Panc1 (cell line): ENCODE measurements around the gene GBX1. TPM values are rescaled to one million over a fixed set of nuclear protein-coding genes. Genes with fewer than 3 reads are reported as not detected.

Source experiments
- ATAC-seq: fragments of 200-7000 bp; cut with Tn5 transposase; 2 replicates; pipeline ENCODE4 v1.9.1; 2020; ENCODE audit warnings: mild to moderate bottlenecking, moderate library complexity
- BruUV-seq: library from RNA; stranded (reverse); fragments of 400-500 nt; replicated peaks from 2 replicates; lab custom pipeline; 2021; lab: Mats Ljungman, UMichigan
- CTCF ChIA-PET: fragments of 300-600 bp; sonication (Branson Sonifier 250); formaldehyde crosslinking; loops from one replicate; lab custom pipeline; 2022; ENCODE audit warnings: antibody characterized with exemption; lab: Charles Lee
- POLR2A ChIA-PET: fragments of 300-600 bp; sonication (Branson Sonifier 250); formaldehyde crosslinking; loops from one replicate; lab custom pipeline; 2022; ENCODE audit warnings: antibody characterized with exemption; lab: Charles Lee
- DNase-seq: peaks from one replicate; pipeline ENCODE4 v3.0.0-alpha.2; 2010; ENCODE audit warnings: low read depth, low spot score
- H3K27ac ChIP-seq: 2 replicates; pipeline ENCODE4 v1.5.1; 2011; ENCODE audit warnings: mild to moderate bottlenecking, low read length, inconsistent platforms
- H3K27me3 ChIP-seq: fragments of 200-500 bp; sonication (Bioruptor generic); 2 replicates; pipeline ENCODE4 v1.6.0; 2014; ENCODE audit warnings: low read length, inconsistent platforms; ENCODE audit not compliant: control insufficient read depth, insufficient read depth
- H3K36me3 ChIP-seq: fragments of 200-500 bp; sonication (Bioruptor generic); 2 replicates; pipeline ENCODE4 v1.5.1; 2014; ENCODE audit warnings: inconsistent platforms, mild to moderate bottlenecking, low read length, moderate library complexity; ENCODE audit not compliant: control insufficient read depth, insufficient read depth
- H3K4me1 ChIP-seq: 2 replicates; pipeline ENCODE4 v1.5.1; 2011; ENCODE audit warnings: inconsistent platforms, mild to moderate bottlenecking, low read length, moderate library complexity; ENCODE audit not compliant: control insufficient read depth, insufficient read depth
- H3K4me3 ChIP-seq, 2 experiments: 2 replicates each; pipeline ENCODE4 v1.5.1; 2011 to 2012; ENCODE audit warnings: low read depth in 2 of 2, low read length in 2 of 2, mild to moderate bottlenecking in 2 of 2, inconsistent platforms in 1 of 2, moderate library complexity in 1 of 2
- H3K9me3 ChIP-seq: fragments of 200-500 bp; sonication (Bioruptor generic); 2 replicates; pipeline ENCODE4 v1.5.1; 2014; ENCODE audit warnings: low read depth, mild to moderate bottlenecking, inconsistent platforms, low read length, moderate library complexity; ENCODE audit not compliant: control insufficient read depth, insufficient read depth
- CTCF ChIP-seq: fragments of 450-650 bp; IDR thresholded peaks from 2 replicates; pipeline ENCODE4 v1.5.1; 2017; ENCODE audit warnings: mild to moderate bottlenecking
- POLR2AphosphoS5 ChIP-seq: IDR thresholded peaks from 2 replicates; pipeline ENCODE4 v1.6.1; 2012; ENCODE audit warnings: mild to moderate bottlenecking, low read depth, low read length, moderate library complexity
- REST ChIP-seq, 2 experiments: IDR thresholded peaks; 2 replicates each; pipeline ENCODE4 v1.6.1; 2011 to 2012; ENCODE audit warnings: low read depth in 2 of 2, control low read depth in 1 of 2, low read length in 1 of 2, mild to moderate bottlenecking in 1 of 2, moderate library complexity in 1 of 2; ENCODE audit not compliant: insufficient read depth in 1 of 2
- SIN3A ChIP-seq: IDR thresholded peaks from 2 replicates; pipeline ENCODE4 v1.6.1; 2012; ENCODE audit warnings: low read depth, mild to moderate bottlenecking, low read length, moderate library complexity, borderline replicate concordance; ENCODE audit not compliant: insufficient read depth
- TCF7L2 ChIP-seq: IDR thresholded peaks from 2 replicates; pipeline ENCODE4 v1.6.1; 2011; ENCODE audit warnings: mild to moderate bottlenecking, low read depth, low read length, inconsistent platforms
- in situ Hi-C: cut with HindIII; loops from 2 replicates; pipeline ENCODE4 v1.10.0; 2016; ENCODE audit warnings: low sequenced_read_pairs, low pct_unique_long_range_greater_than_20kb
- intact Hi-C: fragments of 100-400 bp; cut with micrococcal nuclease; formaldehyde crosslinking; loops from one replicate; pipeline ENCODE4 v1.10.0; 2022; ENCODE audit not compliant: unreplicated experiment
- total RNA-seq: library from RNA; stranded (reverse); gene quantifications from one replicate; pipeline ENCODE4 v1.2.1, GENCODE V29; 2021; ENCODE audit not compliant: unreplicated experiment

Gene GBX1
- total RNA-seq, 1 experiment from 2014 or later, result not detected

GRCh38 chr7:151144387-151144786 is 23.1 kb downstream of the GBX1 start:
- no TSS peak for BruUV-seq
- no peak for ATAC-seq
- Histone ChIP-seq H3K27ac (no peak overlapping the region), H3K9me3 (no peaks in the 10 kb centered on the region), H3K27me3 (no peaks in the 10 kb centered on the region), H3K4me3 (no peak overlapping the region), H3K4me1 (no peaks in the 10 kb centered on the region), H3K36me3 (no peaks in the 10 kb centered on the region)
- in situ Hi-C loops, result no loop called here
- no peak for TF ChIP-seq SIN3A
- TF ChIP-seq CTCF, result no peak
- TF ChIP-seq TCF7L2, result no peak
- TF ChIP-seq POLR2AphosphoS5, result no peak
- TF ChIP-seq REST (IDR thresholded peaks at IDR 0.05; ENCODE audit: insufficient read depth in 1 of 2, low read depth in 2 of 2, low read length in 1 of 2), result no peak
- CTCF ChIA-PET, result no interaction called here
- POLR2A ChIA-PET, result interaction anchor here (0.6 kb wide), 1 partner anchor 57 kb away, joined by 6 read pairs; no protein-coding TSS in a partner anchor
- DNase-seq, result no peak
- intact Hi-C loops, result no loop called here

- Histone ChIP-seq H3K9me3 (no peaks in the 10 kb centered on the region), H3K4me1 (no peaks in the 10 kb centered on the region), H3K4me3 (no peak overlapping the region), H3K27ac (no peak overlapping the region), H3K36me3 (no peaks in the 10 kb centered on the region), H3K27me3 (no peaks in the 10 kb centered on the region)
- DNase-seq (no peak), ATAC-seq (no peak)
- TSS peak; percentile 46 for BruUV-seq
- ChIA-PET POLR2A (no interaction called here), CTCF (interaction anchor here (0.6 kb wide), 1 partner anchor 463 kb away, joined by 8 read pairs; no protein-coding TSS in a partner anchor)
- no peak for TF ChIP-seq TCF7L2
- TF ChIP-seq REST (IDR thresholded peaks at IDR 0.05; ENCODE audit: insufficient read depth in 1 of 2, low read depth in 2 of 2, low read length in 1 of 2), result no peak
- TF ChIP-seq CTCF, result no peak
- no peak for TF ChIP-seq SIN3A
- no peak for TF ChIP-seq POLR2AphosphoS5
- intact Hi-C loops (no loop called here), in situ Hi-C loops (no loop called here)
Observed at GRCh38 chr7:151143261-151144015, 24.1 kb downstream of the GBX1 start.
